ENCODE measurements around the gene AREG. TPM values are rescaled to one million over a fixed set of nuclear protein-coding genes. Genes with fewer than 3 reads are reported as not detected.

The AREG gene
- total RNA-seq, 2 donors from 2014 or later = 1.3 TPM; not detected in 1

GRCh38 chr4:74449571-74450297 is 4.8 kb downstream of the AREG start:
- TF ChIP-seq CTCF (conservative IDR thresholded peaks at IDR 0.05) = no peak
- no peaks in the 10 kb centered on the region for H3K9me3 Mint-ChIP-seq

GRCh38 chr4:74450298-74450683 is 5.4 kb downstream of the AREG start:
- H3K4me3 ChIP-seq (ENCODE audit: low read length) = no peak overlapping the region
- H3K27ac ChIP-seq (ENCODE audit: low read depth, low read length) = no peak overlapping the region
- H3K4me1 ChIP-seq (ENCODE audit: control insufficient read depth, insufficient read depth, low read length) = no peaks in the 10 kb centered on the region
- Mint-ChIP-seq H3K27ac (no peak overlapping the region), H3K9me3 (no peaks in the 10 kb centered on the region), H3K4me1 (no peaks in the 10 kb centered on the region), H3K36me3 (ENCODE audit: low read depth) (no peaks in the 10 kb centered on the region), H3K4me3 (no peak overlapping the region), H3K27me3 (ENCODE audit: insufficient read depth) (peaks cover 11% of the 10 kb centered on the region)
- no peak for TF ChIP-seq CTCF (conservative IDR thresholded peaks at IDR 0.05)
- no peak for DNase-seq
- H3K36me3 ChIP-seq (ENCODE audit: control insufficient read depth, insufficient read depth, low read length) = no peaks in the 10 kb centered on the region
- 88 to 89% methylated on average over 4 of the region's 4 CpGs for WGBS, 2 experiments (ENCODE audit: insufficient coverage in 1 of 2, insufficient read length in 1 of 2)
- peaks cover 16% of the 10 kb centered on the region for H3K27me3 ChIP-seq (ENCODE audit: control insufficient read depth, insufficient read depth, low read length, poor library complexity, severe bottlenecking)
- H3K9me3 ChIP-seq (ENCODE audit: control insufficient read depth, low read length) = no peaks in the 10 kb centered on the region
- H3K9ac ChIP-seq (ENCODE audit: extremely low read depth, low read length, poor library complexity, severe bottlenecking) = no peak overlapping the region

More at GRCh38 chr4:74449571-74450297, 4.8 kb downstream of the AREG start:
- WGBS, 2 experiments (ENCODE audit: insufficient coverage in 1 of 2, insufficient read length in 1 of 2) = 84 to 87% methylated on average over 4 to 6 of the region's 6 CpGs
- peaks cover 18% of the 10 kb centered on the region for H3K27me3 ChIP-seq (ENCODE audit: control insufficient read depth, insufficient read depth, low read length, poor library complexity, severe bottlenecking)
- H3K4me3 Mint-ChIP-seq = no peak overlapping the region
- no peaks in the 10 kb centered on the region for H3K36me3 Mint-ChIP-seq (ENCODE audit: low read depth)
- no peaks in the 10 kb centered on the region for H3K4me1 Mint-ChIP-seq
- no peaks in the 10 kb centered on the region for H3K36me3 ChIP-seq (ENCODE audit: control insufficient read depth, insufficient read depth, low read length)
- H3K4me3 ChIP-seq (ENCODE audit: low read length) = no peak overlapping the region
- DNase-seq = no peak
- no peaks in the 10 kb centered on the region for H3K9me3 ChIP-seq (ENCODE audit: control insufficient read depth, low read length)
- H3K27ac Mint-ChIP-seq = no peak overlapping the region
- no peak overlapping the region for H3K27ac ChIP-seq (ENCODE audit: low read depth, low read length)
- H3K4me1 ChIP-seq (ENCODE audit: control insufficient read depth, insufficient read depth, low read length) = no peaks in the 10 kb centered on the region
- no peak overlapping the region for H3K9ac ChIP-seq (ENCODE audit: extremely low read depth, low read length, poor library complexity, severe bottlenecking)
- H3K27me3 Mint-ChIP-seq (ENCODE audit: insufficient read depth) = peaks cover 15% of the 10 kb centered on the region

GRCh38 chr4:74451214-74451661 is 6.3 kb downstream of the AREG start:
- Histone ChIP-seq H3K36me3 (ENCODE audit: control insufficient read depth, insufficient read depth, low read length) (no peaks in the 10 kb centered on the region), H3K27me3 (ENCODE audit: control insufficient read depth, insufficient read depth, low read length, poor library complexity, severe bottlenecking) (peaks cover 13% of the 10 kb centered on the region), H3K4me3 (ENCODE audit: low read length) (no peak overlapping the region), H3K27ac (ENCODE audit: low read depth, low read length) (no peak overlapping the region), H3K4me1 (ENCODE audit: control insufficient read depth, insufficient read depth, low read length) (no peaks in the 10 kb centered on the region), H3K9me3 (ENCODE audit: control insufficient read depth, low read length) (no peaks in the 10 kb centered on the region), H3K9ac (ENCODE audit: extremely low read depth, low read length, poor library complexity, severe bottlenecking) (no peak overlapping the region)
- DNase-seq = no peak
- Mint-ChIP-seq H3K36me3 (ENCODE audit: low read depth) (no peaks in the 10 kb centered on the region), H3K27me3 (ENCODE audit: insufficient read depth) (peaks cover 8% of the 10 kb centered on the region), H3K27ac (no peak overlapping the region), H3K9me3 (no peaks in the 10 kb centered on the region), H3K4me3 (no peak overlapping the region), H3K4me1 (no peaks in the 10 kb centered on the region)
- WGBS, 2 experiments (ENCODE audit: insufficient coverage in 1 of 2, insufficient read length in 1 of 2) = 60 to 63% methylated on average over 1 of the region's 1 CpG
- TF ChIP-seq CTCF (conservative IDR thresholded peaks at IDR 0.05) = no peak
